CD4-positive, alpha-beta T cell treated with Interleukin-6 for 4 hours (primary cell): ENCODE results near the gene HMCN2.

Experiments used
- DNase-seq: peaks from one replicate; pipeline ENCODE4 v3.0.0-alpha.2; 2020; ENCODE audit warnings: mixed read lengths

The HMCN2 gene

DNA sequence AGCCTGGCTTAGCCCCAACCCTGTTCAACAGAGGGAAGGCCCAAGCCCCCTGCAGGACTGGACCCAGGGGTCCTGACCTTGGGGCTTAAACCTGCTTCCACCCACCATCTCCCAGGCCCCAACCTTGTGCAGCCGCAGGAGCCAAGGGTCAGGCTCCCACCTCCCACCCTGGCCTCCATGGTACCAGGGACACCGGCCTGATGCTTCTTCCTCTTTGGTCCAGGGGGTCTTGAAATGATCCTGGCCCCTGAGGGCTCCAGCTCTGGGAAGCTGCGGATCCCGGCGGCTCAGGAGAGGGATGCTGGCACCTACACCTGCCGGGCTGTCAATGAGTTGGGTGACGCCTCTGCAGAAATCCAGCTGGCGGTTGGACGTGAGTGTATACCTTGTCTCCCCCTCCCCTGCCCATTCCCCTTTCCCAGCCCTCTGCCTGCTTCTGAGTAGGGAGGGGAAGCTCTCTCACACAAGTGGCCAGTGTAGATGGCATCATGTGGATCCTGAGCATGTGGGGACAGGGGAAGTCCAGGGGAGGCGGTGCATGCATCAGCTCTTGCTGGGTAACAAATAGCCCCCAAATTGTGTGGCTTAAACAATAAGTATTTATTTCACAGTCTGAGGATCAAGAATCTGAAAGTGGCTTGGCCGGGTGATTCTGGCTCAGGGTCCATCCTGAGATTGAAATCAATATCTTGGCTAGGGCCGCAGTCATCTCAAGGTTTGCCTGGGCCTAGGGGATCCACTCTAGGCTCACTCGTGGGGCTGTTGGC, 44.3 kb downstream of the HMCN2 start:
- no peak for DNase-seq

DNA sequence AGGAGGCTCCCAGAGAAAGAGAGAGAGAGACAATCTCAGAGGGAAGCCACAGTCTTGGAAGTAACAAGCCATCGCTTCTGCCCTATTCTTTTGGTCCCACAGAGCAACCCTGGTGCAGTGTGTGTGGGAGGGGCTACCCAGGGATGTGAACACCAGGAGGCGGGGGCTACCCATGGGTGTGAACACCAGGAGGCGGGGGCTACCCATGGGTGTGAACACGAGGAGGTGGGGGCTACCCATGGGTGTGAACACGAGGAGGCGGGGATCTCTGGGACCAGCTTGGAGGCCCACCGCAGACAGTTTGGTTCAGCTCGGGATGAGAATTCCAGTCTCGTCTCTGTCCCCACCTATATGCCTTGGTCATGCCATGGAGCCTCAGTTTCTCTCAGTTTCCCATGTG, 44.9 kb downstream of the HMCN2 start:
- no peak for DNase-seq

DNA sequence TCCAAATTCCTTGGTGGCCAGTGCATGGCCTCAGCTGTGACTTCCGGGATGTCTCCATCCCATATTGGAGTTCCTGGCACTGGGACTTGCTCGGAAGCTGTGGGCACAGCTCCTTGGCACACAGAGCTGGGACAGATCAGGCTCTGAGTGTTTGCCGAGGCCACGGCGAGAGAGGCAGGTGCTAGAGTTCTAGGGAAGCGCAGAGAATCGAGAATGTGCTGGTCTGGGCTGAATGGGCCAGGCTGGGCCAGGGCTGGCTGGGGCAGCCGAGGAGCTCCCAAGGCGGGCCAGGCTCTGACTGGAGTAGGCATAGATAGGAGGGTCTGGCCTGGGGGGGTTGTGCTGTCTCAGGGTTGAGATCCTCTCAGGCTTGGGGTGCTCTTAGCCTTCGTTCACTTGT, 45.4 kb downstream of the HMCN2 start:
- DNase-seq = no peak

DNA sequence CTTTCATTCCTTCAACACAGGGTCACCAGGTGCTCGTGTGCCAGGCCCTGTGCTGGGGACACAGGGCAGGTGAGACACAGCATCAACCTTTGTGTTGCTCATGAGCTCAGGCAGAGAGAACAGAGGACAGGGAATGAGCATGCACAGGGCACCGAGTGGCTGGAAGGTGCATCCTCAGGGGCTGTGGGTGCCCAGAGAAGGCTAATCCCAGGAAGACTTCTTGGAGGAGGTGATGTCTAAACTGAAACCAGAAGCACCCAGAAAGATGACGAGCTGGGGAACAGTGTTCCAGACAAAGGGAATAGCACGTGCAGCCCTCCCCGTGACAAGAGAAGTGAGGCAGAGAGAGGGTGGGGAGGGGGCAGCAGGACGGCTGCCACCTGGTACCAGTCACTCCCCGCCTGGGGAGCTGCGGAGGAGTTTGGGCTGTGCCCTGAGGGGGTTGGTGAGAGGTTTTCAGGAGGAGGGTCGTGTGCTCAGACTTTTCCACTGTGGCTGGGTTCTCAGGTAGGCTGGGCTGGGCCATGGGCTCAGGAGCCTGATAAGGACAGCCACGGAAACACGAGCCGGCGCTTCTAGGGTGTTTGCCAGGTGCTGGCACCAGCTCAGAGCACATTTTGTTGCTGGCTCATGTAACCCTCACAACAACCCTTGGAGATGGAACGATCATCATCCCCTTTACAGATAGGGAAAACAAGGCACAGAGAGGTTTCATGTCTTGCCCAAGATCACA, 46.0 kb downstream of the HMCN2 start:
- DNase-seq = no peak

DNA sequence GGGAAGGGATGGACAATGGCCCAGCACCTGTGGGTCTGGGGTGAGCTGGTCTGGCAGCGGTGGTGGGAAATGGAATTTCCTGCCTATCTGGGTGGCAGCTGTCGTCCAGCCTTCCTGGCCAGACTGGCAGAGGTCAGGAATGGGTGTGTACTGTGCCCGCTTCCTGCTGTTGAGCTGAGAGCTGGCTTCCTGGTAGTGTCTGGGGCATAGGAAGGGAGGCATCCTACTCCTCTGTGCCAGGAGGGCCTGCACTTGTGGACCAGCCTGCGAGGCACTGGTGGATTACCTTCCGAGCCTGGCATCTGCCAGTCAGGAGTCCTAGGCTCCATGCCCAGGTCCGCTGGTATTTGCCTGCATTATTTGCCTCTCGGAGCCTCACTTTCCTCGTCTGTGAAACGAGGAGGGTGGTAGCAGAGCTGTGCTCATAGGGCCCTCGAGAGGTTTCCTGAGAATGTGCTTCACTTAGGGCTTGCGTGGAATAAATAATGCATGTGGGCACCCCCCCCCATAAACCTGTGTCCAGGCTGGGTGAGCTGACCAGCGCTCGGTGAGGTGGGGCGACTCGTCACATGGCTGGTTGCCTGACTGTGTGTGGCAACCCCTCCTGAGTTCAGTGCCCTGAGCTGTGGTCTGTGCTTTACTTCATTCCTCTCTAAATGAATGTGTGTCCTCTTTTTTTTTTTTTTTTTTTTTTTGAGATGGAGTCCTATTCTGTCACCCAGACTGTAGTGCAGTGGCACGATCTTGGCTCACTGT, 47.7 kb downstream of the HMCN2 start:
- DNase-seq = no peak

DNA sequence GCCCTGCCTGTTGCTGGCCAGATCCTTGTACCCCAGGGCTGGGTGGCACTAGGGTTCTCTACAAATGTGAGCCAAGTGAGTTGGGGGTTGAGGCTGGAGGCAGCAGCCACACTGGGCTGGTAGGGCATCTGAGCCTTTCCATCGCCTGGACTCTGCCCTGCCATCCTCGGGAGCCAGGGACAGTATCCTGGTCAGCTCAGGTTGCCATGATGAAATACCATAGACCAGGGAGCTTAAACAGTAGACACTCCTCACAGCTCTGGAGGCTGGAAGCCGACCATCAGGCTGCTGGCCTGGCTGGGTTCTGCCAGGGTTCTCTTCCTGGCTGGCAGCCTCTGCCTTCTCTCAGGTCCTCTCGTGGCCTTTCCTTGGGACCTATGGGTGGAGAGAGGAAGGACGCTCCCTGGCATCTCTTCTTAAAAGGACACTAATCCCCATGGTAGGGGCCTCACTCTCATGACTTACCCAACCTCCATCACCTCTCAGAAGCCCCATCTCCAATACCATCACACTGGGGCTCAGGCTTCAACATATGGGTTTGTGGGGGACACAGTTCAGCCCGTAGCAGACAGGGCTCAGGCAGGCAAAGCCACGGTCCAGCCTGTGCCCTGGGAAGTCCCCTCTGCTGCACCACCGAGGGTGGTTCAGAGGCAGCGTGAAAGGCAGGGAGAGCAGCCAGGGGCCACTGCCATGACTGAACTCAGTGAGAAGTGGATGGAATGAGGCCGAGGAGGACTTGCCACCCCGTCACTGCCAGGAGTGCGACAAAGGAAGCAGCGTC, 50.1 kb downstream of the HMCN2 start:
- no peak for DNase-seq

GRCh38 chr9:130316430-130316829, 50.9 kb downstream of the HMCN2 start:
- no peak for DNase-seq

- no peak for DNase-seq
Observed at GRCh38 chr9:130319300-130319699, 53.7 kb downstream of the HMCN2 start.

DNA sequence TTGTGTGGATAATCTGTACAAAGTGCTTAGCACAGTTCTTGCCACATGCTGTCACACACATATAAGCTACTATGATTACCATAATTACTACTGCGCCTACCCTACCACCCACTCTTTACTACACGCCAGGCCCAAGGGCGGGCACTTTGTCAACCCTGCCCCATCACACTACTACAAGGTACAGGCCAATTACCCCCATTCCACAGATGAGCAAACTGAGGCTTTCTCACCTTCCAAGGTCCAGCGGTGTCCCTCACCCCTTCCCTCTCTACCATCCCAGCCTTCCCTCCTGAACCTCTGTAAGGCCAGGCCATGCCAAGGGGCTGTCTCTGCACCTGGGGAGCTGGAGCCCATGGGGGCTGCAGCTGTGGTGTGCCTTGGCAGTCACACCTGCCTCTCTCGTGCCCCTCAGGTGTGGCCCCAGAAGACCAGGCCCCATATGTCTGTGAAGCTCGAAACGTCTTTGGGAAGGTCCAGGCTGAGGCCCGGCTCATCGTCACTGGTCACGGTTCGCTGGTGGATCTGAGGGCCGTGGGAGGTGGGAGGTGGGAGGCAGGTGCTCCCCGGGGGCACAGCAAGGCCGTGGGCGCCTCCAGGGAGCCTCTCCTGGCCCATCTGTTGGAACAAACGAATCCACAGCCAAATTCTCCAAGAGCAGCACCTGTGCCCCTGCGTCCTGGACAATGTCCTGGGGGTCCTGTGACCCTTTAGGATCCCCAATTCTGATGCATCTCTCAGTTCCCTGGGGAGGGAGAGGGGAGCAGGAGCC, 54.6 kb downstream of the HMCN2 start:
- DNase-seq = no peak

DNA sequence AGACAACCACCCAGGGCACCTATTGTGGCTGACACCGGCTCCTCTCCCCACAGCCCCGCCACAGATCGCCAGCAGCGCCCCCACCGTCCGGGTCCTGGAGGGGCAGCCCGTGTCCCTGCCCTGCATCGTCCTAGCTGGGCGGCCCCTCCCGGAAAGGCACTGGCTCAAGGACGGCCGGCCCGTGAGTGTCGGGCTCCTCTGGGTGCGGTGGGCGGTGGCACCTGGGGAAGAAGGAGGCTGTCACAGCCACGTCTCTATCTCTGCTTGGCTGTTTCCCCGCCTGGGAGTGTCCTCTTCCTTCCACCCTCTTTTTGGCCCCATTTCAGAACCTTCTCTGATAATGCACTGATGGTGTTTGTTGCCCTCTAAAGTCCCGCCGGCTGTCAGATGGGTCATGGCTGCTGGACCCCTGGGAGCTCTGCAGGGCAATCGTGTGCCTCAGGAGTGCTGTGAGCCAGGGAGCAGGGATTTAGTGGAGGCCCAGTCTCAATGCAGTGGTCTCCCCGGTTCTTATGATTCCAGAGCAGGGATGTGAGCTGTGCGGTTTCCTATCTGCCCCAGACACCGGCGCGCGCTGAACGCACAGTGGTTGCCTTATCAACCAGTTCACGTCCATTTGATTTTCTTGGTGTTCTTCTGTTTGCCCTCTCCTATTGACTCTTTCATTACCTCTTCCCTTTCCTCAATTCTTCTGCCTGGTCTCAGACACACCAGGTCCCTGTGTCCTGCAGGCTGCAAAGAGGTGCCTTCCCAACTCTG, 55.3 kb downstream of the HMCN2 start:
- no peak for DNase-seq

- no peak for DNase-seq
Observed at GRCh38 chr9:130321539-130321938, 56.0 kb downstream of the HMCN2 start.

- no peak for DNase-seq
Observed at GRCh38 chr9:130323051-130323745, 57.6 kb downstream of the HMCN2 start.

- DNase-seq = no peak
Observed at GRCh38 chr9:130325921-130326320, 60.4 kb downstream of the HMCN2 start.

DNA sequence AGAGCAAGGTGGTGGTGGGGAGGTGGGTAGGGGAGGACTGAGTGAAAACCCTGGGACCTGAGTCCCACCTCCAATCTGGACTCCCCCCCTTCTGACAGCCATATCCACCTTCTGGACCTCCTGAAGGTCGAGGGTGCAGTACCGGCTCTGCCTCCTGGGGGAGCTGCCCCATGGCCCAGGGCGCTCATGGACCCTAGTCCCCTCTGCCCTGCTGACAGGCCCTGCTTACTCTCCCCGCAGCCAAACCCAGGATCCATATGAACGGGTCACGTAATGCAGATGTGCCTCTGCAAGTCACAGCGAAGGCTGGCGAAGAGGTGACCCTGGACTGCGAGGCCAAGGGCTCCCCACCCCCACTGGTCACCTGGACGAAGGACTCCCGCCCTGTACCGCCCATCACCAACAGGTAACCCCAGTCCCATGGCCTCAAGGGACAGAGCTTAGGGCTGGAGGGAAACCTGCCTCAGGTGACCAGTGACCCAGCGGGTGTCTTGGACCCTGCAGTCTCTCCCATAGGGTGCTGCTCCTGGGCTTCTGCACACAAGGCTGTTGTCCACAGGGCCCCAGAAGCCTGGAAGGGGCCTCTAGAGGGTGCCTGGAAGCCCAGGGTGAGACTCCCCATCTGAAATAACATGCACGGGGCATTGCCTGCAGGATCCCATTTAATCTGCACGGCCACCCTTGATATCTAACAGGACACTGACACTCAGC, 61.7 kb downstream of the HMCN2 start:
- DNase-seq = no peak

DNA sequence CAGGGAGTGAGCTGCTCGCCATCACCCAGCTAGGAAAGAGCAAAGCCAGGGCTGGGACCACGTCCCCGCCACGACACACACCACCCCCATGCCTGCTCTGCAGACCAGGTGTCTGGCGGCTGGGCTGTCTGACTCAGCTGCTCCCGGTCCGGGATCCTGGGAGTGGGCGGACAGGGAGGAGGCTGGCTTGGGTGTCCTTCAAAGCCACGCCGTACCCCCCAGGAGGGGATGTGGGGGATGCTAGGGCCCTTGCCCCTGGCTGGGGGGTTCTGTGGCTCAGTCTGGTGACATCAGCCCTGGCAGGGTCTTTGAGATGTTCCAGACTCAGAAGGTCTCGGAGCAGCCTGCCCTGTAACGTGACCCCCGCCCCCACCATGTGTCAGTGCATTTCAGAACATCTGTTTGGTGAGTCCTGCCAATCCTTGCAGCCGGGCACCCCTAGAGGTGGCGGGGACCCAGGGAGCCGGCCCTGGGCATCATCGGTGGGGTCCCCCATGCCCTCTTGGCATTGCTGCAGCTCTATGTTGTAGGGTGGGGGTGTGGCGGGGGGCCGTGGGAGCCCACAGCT, 62.3 kb downstream of the HMCN2 start:
- DNase-seq = no peak

DNA sequence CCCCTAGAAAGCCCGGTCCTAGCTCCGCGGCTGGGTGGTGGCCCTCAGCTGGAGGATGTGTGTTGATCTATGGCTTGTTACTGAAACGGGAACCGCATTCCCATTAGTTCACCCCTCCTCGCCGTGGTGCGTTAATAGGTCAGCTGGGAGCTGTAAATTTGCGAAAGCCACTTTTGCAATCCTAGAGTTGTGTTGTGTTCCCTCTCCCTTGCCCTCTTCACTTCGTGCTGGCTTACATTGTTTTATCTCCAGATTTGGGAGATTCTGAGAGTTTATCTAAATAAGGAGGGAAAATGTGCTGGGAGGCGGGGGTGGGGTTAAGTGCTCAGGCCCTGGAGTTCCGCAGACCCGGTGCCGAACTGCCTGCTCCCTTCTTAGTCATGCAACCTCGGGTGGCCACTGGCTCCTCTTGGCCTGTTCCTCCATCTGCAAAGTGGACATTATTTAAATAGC, 62.8 kb downstream of the HMCN2 start:
- DNase-seq = no peak

GRCh38 chr9:130329061-130329460, 63.5 kb downstream of the HMCN2 start:
- no peak for DNase-seq

- DNase-seq = no peak
Observed at GRCh38 chr9:130330202-130330862, 64.8 kb downstream of the HMCN2 start.

GRCh38 chr9:130331061-130331460, 65.5 kb downstream of the HMCN2 start:
- no peak for DNase-seq
